Melanocyte of skin (primary cell): ENCODE results near the gene C1orf198. TPM values are rescaled to one million over a fixed set of nuclear protein-coding genes. Genes with fewer than 3 reads are reported as not detected.

Experiments
- small RNA-seq, 2 donors: library from RNA; depleted of rRNA; stranded (forward); fragments of <200 nt; gene quantifications; one replicate each; pipeline ENCODE3, GENCODE V24; 2012
- total RNA-seq, 2 donors: library from RNA; depleted of rRNA; stranded (reverse); fragments of >200 nt; gene quantifications; 2 replicates each; pipeline ENCODE4 v1.2.3, GENCODE V29; 2012

Gene C1orf198, protein sequence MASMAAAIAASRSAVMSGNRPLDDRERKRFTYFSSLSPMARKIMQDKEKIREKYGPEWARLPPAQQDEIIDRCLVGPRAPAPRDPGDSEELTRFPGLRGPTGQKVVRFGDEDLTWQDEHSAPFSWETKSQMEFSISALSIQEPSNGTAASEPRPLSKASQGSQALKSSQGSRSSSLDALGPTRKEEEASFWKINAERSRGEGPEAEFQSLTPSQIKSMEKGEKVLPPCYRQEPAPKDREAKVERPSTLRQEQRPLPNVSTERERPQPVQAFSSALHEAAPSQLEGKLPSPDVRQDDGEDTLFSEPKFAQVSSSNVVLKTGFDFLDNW
- total RNA-seq, result 100 to 1,000 TPM; 106 to 180 TPM

GRCh38 chr1:230867903-230868735, at the start of gene C1orf198:
TSS of gene C1orf198 (minus strand) at chr1:230868521. CDS start at chr1:230868512, 9 bp downstream.

Small RNA genes lying within 50 kb of the gene (small RNA-seq; reads per million reads assigned to genes)
- 0 reads per million in 2 donors for gene RN7SL837P
- gene RNA5SP79, result 0 to 0.70 reads per million in 2 donors

Other genes with a start within 250 kb of the C1orf198 start
- 10 to 100 TPM; 25.1 to 30.6 TPM for gene COG2, start 226.0 kb downstream of the C1orf198 start, total RNA-seq
- under 1 TPM in 1 of 2 donors, not detected in 1; 0.69 TPM for gene AGT, start 154.4 kb downstream of the C1orf198 start, total RNA-seq
- not detected for gene CAPN9, start 121.1 kb downstream of the C1orf198 start, total RNA-seq
- 10 to 100 TPM; 11.4 to 15.3 TPM for gene TTC13, start 110.3 kb upstream of the C1orf198 start, total RNA-seq
- gene ARV1, start 110.6 kb upstream of the C1orf198 start, total RNA-seq, result 10 to 100 TPM; 32.0 to 33.0 TPM
- 10 to 100 TPM; 36.5 to 57.9 TPM for gene FAM89A, start 171.7 kb upstream of the C1orf198 start, total RNA-seq